ENCODE measurements around the gene RASL10B. TPM values are rescaled to one million over a fixed set of nuclear protein-coding genes. Genes with fewer than 3 reads are reported as not detected.
A peak's percentile ranks its signal among the peaks of the same experiment; 100 is the strongest.

RASL10B gene
- total RNA-seq, 1 donor from 2014 or later: 5.4 TPM

DNA sequence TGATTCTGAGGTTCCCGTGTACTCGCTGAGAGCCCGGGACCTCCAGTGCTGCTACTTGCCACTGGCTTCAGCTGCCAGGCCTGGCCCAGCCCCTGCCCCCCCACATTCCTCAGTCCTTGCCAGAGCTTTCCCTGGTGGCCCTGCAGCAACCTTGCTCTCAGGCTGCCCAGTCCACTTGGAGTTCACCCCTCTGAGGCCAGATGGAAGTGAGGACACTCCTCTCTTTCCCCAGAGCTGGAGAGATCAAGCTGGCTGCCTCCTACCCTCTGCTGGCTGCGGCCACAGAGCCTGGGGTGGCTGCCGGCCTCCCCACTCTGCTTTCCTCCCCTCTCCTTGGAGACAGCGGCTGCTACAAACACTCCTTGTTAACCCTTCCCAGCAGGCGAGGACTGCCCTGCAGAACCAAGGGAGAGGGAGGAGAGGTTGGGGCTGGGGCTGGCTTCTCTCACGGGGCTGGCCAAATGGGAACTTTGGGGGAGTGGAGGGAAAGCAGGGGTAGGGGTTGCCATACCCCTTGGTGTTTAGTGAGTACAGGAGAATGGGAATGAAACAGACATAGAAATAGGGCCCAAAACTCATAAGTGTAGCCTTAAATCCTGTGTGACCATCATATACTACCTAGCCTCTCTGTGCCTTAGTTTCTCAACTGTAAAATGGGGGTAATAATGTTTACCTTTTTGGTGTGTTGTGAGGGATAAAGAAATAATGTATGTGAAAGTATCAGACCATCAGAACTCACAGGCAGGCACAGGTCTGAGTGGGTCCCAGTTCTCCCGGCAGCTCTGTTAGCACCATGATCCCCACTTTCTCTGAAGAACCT is 21.7 kb downstream of the RASL10B start, which contains the start of gene GAS2L2:
GAS2L2 (minus strand) TSS at position 295 of the 820 bp plus-strand sequence. CDS start 389 bp downstream, outside the sequence.
- intact Hi-C loops (cut with DNase I): no loop called here
- peak; percentile 18 for ATAC-seq
- no peak for DNase-seq (ENCODE audit: low spot score)

DNA sequence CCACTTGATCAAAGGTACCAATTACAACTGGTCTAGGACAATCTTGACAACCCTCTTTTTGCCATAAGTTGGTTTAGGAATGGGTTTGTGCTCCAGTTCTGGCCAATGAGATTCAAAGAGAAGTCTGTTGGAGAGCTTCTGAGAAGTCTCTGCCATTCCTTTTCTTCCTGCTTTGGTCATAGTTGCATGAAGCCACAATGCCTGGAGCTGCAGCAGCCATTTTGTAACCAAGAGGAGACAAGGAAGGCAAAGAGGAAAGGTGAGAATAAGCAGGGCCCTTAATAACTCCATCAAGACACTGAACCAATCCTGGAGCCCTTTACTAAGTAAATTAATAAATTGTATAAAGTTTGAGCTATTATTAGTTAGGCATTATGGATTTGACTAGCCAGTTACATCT is 25.8 kb downstream of the RASL10B start:
- ATAC-seq: no peak
- DNase-seq (ENCODE audit: low spot score): no peak
- intact Hi-C loops (cut with DNase I): no loop called here

DNA sequence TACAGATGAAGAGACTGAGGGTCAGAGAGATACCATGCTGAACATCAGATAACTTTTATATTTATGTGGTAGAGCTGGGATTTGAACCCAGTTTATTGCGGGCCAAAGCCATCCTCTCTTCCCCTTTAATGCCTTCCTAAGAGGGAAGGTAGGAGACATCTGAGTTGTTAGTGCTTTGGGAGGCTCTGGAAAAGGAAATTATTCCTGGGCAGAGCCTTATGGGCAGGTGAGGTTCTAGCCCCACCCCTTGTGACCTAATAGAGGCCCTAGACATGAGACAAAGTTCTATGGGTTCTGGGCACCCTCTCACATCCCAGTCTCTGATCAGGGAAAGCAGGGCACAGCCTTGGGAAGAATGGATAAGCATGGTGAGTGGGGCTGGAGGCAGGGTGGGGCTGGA is 29.1 kb downstream of the RASL10B start, which contains the start of gene C17orf50:
C17orf50 (plus strand) TSS at position 301 of the 400 bp plus-strand sequence; CDS start at position 356, 55 bp downstream.
- DNase-seq (ENCODE audit: low spot score): no peak
- intact Hi-C loops (cut with DNase I): no loop called here
- no peak for ATAC-seq

DNA sequence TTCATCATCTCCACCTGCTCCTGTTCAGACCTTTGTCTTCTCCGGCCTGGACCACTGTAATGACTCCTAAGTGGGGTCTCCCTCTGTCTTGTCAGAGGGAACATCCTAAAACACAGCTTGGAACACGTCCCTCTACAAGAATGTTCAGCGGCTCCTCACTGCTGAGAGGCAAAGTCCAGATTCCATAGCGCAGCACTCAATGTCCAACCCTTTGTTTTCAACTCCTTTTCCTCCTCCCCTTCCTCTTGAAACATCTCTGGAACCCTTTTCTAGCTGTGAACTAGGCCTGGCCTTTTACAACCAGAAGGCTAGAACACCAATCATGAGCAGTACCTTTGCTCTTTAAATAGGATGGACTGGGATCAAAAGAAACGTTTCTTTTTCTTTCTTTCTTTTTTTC is 30.2 kb downstream of the RASL10B start:
- intact Hi-C loops (cut with DNase I): no loop called here
- no peak for ATAC-seq
- DNase-seq (ENCODE audit: low spot score): no peak

DNA sequence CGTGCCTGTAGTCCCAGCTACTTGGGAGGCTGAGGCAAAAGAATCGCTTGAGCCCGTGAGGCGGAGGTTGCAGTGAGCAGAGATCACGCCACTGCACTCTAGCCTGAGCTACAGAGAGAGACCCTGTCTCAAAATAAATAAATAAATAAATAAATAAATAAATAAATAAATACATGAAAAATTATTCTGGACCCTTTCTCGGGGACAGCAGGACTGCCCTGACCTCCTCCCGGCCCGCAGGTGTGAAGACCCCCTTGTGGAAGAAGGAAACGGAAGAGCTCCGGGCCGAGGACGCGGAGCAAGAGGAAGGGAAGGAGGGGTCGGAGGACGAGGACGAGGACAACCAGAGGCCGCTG is 32.3 kb downstream of the RASL10B start:
- intact Hi-C loops (cut with DNase I): loop anchor here (2.0 kb wide), 1 partner anchor 41 kb away; no protein-coding TSS in a partner anchor
- no peak for ATAC-seq
- no peak for DNase-seq (ENCODE audit: low spot score)

DNA sequence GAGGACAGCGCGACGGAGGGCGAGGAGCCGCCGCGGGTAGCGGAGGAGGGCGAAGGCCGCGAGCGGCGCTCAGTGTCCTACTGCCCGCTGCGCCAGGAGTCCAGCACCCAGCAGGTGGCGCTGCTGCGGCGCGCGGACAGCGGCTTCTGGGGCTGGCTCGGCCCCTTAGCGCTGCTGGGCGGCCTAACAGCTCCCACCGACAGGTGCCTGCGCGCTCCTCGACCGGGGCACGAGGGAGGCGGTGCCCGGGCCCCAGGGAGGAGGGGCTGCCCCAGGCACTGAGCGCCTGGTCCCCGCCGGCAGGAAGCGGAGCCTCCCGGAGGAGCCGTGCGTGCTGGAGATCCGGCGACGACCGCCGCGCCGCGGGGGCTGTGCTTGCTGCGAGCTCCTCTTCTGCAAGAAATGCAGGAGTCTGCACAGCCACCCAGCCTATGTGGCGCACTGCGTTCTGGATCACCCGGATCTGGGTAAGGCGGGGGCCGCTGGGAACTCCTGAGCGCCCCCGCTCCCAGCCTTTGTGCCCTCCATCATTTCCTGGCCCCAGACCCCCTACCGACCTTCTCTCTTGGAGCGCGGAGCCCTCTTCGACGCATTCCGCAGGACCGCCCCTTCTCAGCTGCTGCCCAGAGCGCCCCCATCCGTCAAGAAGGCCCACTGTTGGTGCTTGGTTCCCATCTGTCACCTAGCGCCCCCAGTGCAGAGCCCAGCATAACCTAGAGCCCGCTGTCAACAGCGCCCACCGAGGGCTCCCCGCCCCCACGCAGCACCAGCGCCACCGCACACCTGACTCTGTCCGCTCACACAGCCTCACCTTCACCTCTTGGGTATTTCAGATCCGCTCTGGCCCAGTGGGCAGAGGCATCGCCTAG is 32.9 kb downstream of the RASL10B start:
- intact Hi-C loops (cut with DNase I): loop anchor here (2.0 kb wide), 1 partner anchor 40 kb away; no protein-coding TSS in a partner anchor
- DNase-seq (ENCODE audit: low spot score) (peak; percentile 91), ATAC-seq (peak; percentile 90)

DNA sequence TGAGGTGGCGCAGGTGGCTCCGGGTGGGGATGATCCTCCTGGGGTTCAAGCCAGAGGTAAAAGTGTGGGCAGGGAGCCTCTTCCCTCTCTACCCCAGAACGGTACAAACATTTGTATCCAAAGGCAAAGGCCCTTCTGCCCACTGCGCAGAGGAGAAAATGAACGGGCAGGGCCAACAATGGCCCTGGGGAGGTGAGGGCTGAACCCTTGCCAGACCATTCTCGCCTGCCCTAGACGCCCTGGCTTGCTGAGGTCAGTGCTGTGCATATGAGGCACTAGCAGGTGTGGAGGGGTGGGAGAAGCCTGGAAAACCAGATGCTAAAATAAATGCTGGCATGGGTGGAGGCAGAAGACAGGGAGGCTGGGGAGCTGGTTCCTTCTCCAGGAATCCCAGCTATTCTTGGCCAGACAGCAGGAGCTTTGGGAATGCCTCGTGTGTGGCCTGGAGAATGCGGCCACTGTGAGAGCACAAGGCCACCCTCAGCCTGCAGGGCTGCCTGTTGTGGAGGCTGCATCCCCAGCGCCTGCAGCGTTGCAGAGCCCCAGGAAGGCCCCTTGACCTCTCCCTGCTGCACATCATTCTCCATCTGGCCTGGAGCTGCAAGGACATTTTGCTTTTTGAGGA is 33.8 kb downstream of the RASL10B start:
- no peak for DNase-seq (ENCODE audit: low spot score)
- intact Hi-C loops (cut with DNase I): loop anchor here (2.0 kb wide), 1 partner anchor 40 kb away; no protein-coding TSS in a partner anchor
- peak; percentile 67 for ATAC-seq

DNA sequence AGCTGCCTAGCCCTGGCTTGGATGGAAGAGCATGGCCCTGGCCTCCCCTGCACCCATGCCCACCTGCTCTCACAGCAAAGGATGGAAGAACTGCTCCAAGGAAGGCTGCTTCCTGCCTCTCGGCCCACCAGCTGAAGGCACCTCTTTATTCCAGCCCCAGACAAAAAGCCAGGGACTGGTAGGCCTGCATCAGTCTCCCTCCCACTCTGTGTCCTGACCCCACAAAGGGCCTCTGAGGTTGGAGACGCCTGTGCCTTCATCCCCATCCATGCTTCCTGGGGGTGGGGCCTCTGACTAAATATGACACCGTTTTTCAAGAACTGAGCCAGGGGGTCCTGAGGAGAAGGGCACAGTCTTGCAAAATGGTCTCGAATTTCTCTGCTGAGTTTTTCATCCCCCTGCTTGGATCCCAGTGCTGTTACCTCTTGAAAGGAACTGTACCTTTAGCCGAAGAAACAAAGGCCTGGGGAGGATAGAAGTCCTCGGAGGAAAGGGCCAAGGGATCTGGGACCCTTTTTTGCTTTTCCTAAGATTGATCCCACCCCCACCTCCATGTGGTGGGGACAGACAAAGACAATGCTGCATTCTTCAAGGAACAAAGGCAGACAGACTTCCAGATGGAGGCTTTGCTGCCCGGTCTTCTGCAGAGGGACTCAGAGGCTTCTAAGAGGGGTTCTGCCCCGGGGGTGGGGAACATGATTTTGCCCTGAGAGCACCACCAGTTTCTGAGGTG is 34.5 kb downstream of the RASL10B start:
- DNase-seq (ENCODE audit: low spot score): no peak
- intact Hi-C loops (cut with DNase I): loop anchor here (2.0 kb wide), 1 partner anchor 39 kb away; no protein-coding TSS in a partner anchor
- ATAC-seq: peak; percentile 1

DNA sequence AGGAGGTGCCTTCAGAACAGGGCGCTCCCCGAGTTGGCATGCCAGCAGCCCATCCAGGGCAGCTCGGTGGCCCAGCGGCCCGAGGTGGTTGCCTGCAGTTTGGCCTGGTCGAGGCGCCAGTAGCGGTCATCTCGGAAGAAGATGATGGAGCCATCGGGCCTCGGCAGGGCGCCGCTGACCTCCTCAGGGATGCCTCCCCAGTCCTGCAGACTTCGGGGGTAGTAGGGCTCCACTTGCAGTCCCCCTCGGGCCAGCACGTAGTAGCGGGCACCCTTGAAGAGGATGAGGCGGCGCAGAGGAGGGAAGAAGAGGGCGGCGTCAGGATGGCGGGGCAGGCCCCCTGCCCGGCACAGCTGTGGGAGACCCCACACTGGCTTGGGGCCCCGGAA is 35.0 kb downstream of the RASL10B start:
- intact Hi-C loops (cut with DNase I): no loop called here
- ATAC-seq (no peak), DNase-seq (ENCODE audit: low spot score) (no peak)

DNA sequence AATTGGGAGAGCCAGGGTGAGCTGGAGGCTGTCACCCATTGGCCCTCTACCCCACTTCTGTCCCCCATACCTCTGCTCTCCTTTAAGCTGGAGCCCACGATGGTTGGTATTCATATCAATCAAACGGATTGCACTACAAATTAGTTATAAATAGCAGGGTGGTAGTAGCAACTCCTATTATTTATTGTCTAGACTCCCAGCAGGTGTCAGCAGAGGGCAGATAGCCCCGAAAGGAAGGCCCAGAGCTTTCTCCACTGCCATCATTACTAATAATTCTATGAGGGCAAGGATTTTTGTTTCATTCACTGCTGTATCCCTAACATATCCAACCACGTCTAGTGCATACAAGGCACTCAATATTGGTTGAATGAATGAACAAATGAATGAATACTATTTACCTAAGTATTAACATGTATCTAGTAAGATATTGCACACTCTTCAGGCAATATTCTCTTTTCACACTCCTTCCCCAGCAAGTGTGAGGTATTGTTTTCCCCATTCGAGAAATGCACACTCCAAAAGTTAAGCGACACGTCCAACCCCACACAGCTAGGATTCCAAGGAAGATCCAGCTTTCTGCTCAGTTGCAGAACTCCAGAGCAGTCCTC is 35.6 kb downstream of the RASL10B start:
- ATAC-seq (no peak), DNase-seq (ENCODE audit: low spot score) (no peak)
- intact Hi-C loops (cut with DNase I): no loop called here

DNA sequence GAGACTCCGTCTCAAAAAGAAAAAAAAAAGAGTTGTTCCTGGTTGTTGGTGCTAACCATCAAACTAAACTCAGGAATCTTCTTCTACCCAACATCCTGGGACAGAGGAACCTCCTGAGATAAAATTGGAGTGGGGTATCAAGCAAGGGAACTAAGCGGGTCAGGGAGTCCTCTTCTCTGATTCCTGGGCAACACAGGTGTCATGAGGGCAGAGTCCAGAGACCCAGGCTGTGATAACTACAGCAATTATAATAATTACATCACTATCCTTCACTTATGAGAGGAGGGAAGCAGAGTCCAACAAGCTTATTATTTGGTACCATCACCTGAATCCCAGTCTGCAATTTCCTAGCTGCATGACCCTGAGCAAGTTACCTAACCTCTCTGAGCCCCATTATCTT is 37.4 kb downstream of the RASL10B start:
- intact Hi-C loops (cut with DNase I): no loop called here
- DNase-seq (ENCODE audit: low spot score) (no peak), ATAC-seq (no peak)

DNA sequence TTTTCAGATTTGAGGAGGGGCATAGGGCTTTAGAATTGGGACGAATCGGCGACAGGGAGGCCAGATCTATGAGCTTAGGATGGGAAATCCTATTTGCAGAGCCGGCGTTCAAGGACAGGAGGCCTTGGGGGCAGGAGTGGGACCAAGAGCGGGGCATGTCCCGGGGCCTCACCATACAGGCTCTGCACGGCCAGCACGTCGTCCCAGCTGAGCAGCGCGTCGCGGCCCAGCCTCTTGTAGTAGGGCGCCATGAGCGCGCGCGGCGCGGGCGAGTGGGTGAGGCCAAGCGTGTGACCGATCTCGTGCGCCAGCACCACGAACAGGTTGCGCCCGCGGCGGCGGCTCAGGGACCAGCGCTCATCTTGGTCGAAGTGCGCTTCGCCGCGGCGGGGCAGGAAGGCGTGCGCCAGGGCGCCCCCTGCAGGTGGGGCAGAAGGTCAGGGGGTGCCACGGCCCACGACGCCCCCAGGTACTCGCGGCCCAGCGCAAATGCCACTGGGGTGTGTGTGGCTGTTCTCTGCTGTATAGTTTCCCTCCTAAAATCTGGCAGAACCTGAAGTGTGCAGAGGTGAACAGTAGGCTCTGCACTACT is 38.6 kb downstream of the RASL10B start:
- intact Hi-C loops (cut with DNase I): no loop called here
- ATAC-seq: no peak
- no peak for DNase-seq (ENCODE audit: low spot score)

DNA sequence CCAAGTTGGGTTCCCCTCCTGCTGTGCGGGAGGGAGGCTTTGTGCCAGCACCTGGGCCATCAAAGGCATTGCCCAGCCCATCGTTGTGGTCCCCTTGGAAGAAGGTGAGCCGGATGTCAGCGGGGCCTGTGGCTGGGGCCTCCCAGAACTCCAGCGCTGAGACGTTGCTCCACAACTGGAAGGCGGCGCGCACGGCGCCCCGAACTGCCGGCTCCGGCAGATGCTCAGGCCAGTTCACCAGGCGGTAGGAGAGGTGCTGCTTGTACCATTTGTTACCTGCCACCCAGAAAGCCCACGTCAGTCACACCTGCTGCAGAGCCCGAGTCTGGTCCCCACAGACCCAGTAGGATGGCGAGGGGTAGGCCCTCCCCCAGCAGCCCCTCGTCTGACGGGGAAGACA is 41.7 kb downstream of the RASL10B start:
- intact Hi-C loops (cut with DNase I): no loop called here
- DNase-seq (ENCODE audit: low spot score): no peak
- no peak for ATAC-seq

DNA sequence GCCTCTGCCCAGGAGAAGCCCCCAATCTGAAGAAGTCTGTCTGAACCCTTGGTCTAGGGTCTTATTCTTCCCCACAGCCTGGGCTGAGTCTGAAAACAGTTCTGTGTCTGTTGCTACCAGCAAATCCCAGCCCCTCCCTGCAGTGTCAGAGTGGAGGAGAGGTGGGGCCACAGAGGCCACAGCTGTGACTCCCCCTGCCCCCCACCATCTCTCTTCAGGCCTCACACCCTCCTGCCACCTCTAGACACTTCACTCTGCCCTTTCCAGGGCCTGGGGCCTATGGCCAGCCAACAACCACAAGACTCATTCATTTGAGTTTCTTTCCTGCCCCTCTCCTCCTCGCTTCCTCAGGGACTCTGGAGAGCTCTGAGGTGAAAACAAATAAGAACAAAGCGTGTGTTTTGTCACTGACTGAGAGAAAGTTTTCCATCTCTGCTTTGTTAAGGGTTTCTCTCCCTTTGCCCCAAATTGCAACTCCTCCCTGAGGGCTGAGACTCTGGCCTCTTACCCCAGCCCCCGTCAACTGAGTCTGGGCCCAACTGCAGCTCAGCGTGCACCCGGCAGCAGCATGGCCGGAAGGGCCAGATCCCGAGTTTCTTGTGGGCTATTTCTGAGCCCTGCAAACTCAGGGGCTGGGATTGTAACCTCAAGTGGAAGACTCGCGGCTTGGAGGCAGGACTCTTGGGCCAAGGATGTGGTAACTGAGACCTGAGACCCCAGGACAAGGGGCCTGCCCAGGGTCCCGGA is 42.4 kb downstream of the RASL10B start:
- intact Hi-C loops (cut with DNase I): no loop called here
- ATAC-seq (peak; percentile 86), DNase-seq (ENCODE audit: low spot score) (no peak)

DNA sequence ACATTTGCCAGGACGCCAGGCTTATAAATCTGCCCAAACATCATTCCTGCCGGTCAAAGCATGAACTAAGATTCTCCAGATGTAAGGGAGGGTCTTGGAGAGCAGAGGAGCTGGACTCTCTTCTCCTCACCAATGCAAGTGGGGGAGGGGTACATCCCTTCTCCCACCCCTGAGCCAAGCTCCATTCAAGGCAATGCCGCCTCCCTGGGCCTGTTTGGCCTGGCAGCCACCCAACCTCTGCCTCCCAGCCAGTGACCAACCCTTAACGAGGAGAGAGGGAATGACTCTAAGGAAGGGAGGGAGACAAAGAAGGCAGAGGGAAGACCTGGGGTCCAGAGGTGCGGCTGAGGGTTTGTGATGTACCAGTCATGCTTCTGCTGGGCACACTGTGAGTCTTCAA is 43.1 kb downstream of the RASL10B start:
- intact Hi-C loops (cut with DNase I): no loop called here
- ATAC-seq: peak; percentile 46
- no peak for DNase-seq (ENCODE audit: low spot score)

DNA sequence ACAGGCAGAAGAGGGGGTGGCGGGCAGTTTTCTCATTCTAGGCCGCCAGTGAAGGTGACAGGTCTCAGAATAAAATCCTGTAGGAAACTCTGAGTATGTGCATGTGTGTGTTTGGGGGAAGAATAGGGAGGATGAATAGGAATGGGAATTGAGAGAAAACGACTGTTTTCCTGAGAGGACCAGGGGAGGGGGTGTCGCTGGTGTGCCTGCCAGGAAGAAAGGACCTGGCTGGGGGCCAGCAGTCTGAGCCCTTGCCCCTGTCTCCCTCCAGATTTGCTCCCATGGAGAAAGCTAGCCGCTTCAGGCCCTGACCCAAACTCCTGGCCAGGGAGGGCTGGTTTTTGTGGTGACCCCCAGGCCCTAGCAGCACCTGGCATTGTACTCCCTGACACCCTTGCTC is 43.6 kb downstream of the RASL10B start:
- intact Hi-C loops (cut with DNase I): no loop called here
- DNase-seq (ENCODE audit: low spot score): no peak
- no peak for ATAC-seq

DNA sequence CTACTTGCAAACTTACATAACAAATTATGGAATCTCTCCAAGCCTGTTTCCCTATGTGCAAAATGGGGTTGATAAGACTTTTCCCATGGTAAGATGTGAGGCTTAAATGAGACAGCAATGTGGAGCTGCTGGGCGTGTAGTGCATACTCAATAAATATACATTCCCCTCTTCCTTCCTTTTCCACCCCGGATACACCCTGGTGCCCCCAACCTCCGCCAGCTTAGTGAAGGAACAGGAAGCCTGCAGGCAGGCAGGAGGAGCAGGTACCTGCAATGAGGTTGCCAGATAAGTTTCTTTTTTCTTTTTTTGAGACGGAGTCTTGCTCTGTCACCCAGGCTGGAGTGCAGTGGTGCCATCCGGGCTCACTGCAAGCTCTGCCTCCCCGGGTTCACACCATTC is 44.1 kb downstream of the RASL10B start:
- DNase-seq (ENCODE audit: low spot score) (no peak), ATAC-seq (no peak)
- intact Hi-C loops (cut with DNase I): no loop called here
